Stomach (tissue), 4 donors: ENCODE data around the gene SLC7A5.

ENCODE experiments used
- CTCF ChIP-seq, 7 experiments: fragments of 450-650 bp in 4 of 7; fragments of 200-600 bp in 3 of 7; sonication (generic) in 3 of 7; IDR thresholded peaks; one replicate each; pipeline ENCODE4 v1.5.1; 2016 to 2019; ENCODE audit warnings: antibody characterized with exemption in 7 of 7, control low read depth in 2 of 7, mild to moderate bottlenecking in 1 of 7
- EP300 ChIP-seq: sonication (generic); formaldehyde crosslinking; IDR thresholded peaks from one replicate; pipeline ENCODE4 v1.6.1; 2017; ENCODE audit warnings: antibody characterized with exemption
- POLR2A ChIP-seq, 4 donors: fragments of 450-650 bp; IDR thresholded peaks; one replicate each; pipeline ENCODE4 v1.6.1; 2016; ENCODE audit warnings: antibody characterized with exemption in 4 of 4, control low read depth in 2 of 4, mild to moderate bottlenecking in 1 of 4, moderate library complexity in 1 of 4

DNA sequence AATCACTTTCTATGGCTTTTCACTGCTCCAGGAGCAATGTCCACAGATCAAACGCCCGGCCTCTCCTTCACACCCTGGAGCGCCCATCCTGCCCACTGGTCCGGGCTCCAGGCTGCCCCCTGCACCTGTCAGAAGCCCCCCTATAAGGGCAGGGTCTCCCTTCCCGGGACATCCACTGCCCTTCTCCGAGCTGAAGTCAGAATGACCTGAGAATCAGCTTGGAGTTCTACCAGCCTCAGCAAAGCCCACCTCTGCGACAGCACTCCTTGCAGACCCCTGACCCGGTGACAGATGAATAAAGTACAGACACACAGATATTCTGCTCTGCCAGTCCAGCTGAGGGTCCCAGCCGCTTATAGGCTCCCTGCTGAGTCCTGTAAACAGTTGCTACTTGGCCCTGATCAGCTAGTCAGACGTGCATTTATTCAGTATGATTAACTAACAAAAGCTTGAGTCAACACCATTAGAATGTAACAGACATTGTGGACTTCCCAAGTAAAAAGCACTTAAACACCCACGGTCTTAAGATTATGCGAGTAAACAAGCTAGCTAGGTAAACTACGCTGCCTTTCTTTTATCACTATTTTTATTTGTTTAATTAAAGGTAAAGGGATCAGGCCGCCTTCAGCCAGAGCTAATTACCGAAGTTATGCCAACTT, 4.8 kb downstream of the SLC7A5 start:
- TF ChIP-seq POLR2A (IDR thresholded peaks at IDR 0.05) (no peak), CTCF (IDR thresholded peaks at IDR 0.05) (no peak), EP300 (no peak)
